GM12878 (cell line): ENCODE measurements around the gene NRP2. TPM values are rescaled to one million over a fixed set of nuclear protein-coding genes. Genes with fewer than 3 reads are reported as not detected.

ENCODE experiments used
- BCL11A ChIP-seq: IDR thresholded peaks from 2 replicates; pipeline ENCODE4 v1.6.1; 2011; ENCODE audit warnings: low read depth, low read length
- CHD2 ChIP-seq: IDR thresholded peaks from 2 replicates; pipeline ENCODE4 v1.6.1; 2011; ENCODE audit warnings: low read depth, low read length, improper control_type of control experiment, borderline replicate concordance
- EZH2 ChIP-seq: IDR thresholded peaks from 2 replicates; pipeline ENCODE4 v1.6.1; 2012; ENCODE audit warnings: low read depth, mild to moderate bottlenecking, control low read depth, inconsistent platforms, low read length, borderline replicate concordance; ENCODE audit not compliant: control insufficient read depth
- JUNB ChIP-seq: IDR thresholded peaks from 2 replicates; pipeline ENCODE4 v1.6.1; 2016; ENCODE audit warnings: antibody characterized with exemption, mild to moderate bottlenecking
- NFYA ChIP-seq: IDR thresholded peaks from 2 replicates; pipeline ENCODE4 v1.6.1; 2011; ENCODE audit warnings: low read depth, mild to moderate bottlenecking, low read length, improper control_type of control experiment, borderline replicate concordance
- PKNOX1 ChIP-seq: fragments of 450-650 bp; IDR thresholded peaks from 2 replicates; pipeline ENCODE4 v1.6.1; 2016; ENCODE audit warnings: mild to moderate bottlenecking
- PML ChIP-seq: IDR thresholded peaks from 2 replicates; pipeline ENCODE4 v1.6.1; 2012; ENCODE audit warnings: low read length, inconsistent platforms
- POLR2A ChIP-seq: IDR thresholded peaks from 2 replicates; pipeline ENCODE4 v1.6.1; 2011; ENCODE audit warnings: low read depth, mild to moderate bottlenecking, low read length
- RFX5 ChIP-seq: IDR thresholded peaks from 2 replicates; pipeline ENCODE4 v1.6.1; 2011; ENCODE audit warnings: low read depth, low read length, improper control_type of control experiment
- STAT3 ChIP-seq: IDR thresholded peaks from 2 replicates; pipeline ENCODE4 v1.6.1; 2011; ENCODE audit warnings: low read depth, low read length, improper control_type of control experiment
- polyA plus RNA-seq, 11 experiments: library from polyadenylated mRNA; depleted of rRNA in 4 of 11; unstranded in 6 of 11; stranded (reverse) in 5 of 11; fragments of >200 nt; fragmentation: Nextera tagmentation in 4 of 11; fragmentation: Illumina TruSeq in 1 of 11; extraction: Ambion mirVana in 4 of 11; extraction: Trizol in 1 of 11; gene quantifications; 1 replicate in 1 of 11; 2 replicates in 10 of 11; pipeline versions ENCODE4 v1.2.1 to v1.2.3, GENCODE V29; 2011 to 2016; ENCODE audit warnings: inconsistent platforms in 2 of 11, missing spikeins in 2 of 11, low read depth in 1 of 11
- total RNA-seq, 4 experiments: library from RNA; depleted of rRNA in 3 of 4; stranded (reverse); fragments of >200 nt in 3 of 4; fragmentation: Illumina TruSeq in 1 of 4; extraction: Trizol in 1 of 4; gene quantifications; 2 replicates each; pipeline versions ENCODE4 v1.2.1 to v1.2.3, GENCODE V29; 2013 to 2021
- TF ChIP-seq, protein P1 (sequence below), 3 experiments: IDR thresholded peaks in 2 of 3; conservative IDR thresholded peaks in 1 of 3; 2 replicates each; pipeline ENCODE4 v1.5.1; 2011; ENCODE audit warnings: low read depth in 3 of 3, low read length in 3 of 3, mild to moderate bottlenecking in 3 of 3, control low read depth in 2 of 3, moderate library complexity in 2 of 3, inconsistent platforms in 1 of 3, mixed read lengths in 1 of 3; ENCODE audit not compliant: control insufficient read depth in 2 of 3, insufficient read depth in 1 of 3; ENCODE audit errors: extremely low read depth in 1 of 3
- TF ChIP-seq, protein P2 (sequence below): fragments of 450-650 bp; IDR thresholded peaks from 2 replicates; pipeline ENCODE4 v1.6.1; 2018; ENCODE audit warnings: mild to moderate bottlenecking, low read depth, moderate library complexity; ENCODE audit not compliant: partially characterized antibody
- TF ChIP-seq, protein P3 (sequence below): fragments of 450-650 bp; IDR thresholded peaks from 2 replicates; pipeline ENCODE4 v1.6.1; 2017; ENCODE audit warnings: mild to moderate bottlenecking, moderate library complexity

Gene NRP2
- total and polyA plus RNA-seq, 10 of the 15 experiments (the other 5 are each of a cell fraction or from before 2014, with no cell fraction given) = 0.06 to 1.2 (median 0.46) TPM

- TF ChIP-seq, protein P1, sequence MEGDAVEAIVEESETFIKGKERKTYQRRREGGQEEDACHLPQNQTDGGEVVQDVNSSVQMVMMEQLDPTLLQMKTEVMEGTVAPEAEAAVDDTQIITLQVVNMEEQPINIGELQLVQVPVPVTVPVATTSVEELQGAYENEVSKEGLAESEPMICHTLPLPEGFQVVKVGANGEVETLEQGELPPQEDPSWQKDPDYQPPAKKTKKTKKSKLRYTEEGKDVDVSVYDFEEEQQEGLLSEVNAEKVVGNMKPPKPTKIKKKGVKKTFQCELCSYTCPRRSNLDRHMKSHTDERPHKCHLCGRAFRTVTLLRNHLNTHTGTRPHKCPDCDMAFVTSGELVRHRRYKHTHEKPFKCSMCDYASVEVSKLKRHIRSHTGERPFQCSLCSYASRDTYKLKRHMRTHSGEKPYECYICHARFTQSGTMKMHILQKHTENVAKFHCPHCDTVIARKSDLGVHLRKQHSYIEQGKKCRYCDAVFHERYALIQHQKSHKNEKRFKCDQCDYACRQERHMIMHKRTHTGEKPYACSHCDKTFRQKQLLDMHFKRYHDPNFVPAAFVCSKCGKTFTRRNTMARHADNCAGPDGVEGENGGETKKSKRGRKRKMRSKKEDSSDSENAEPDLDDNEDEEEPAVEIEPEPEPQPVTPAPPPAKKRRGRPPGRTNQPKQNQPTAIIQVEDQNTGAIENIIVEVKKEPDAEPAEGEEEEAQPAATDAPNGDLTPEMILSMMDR (IDR thresholded peaks at IDR 0.05 in 2 of 3, conservative IDR thresholded peaks at IDR 0.05 in 1 of 3; ENCODE audit: control insufficient read depth in 2 of 3, extremely low read depth in 1 of 3, insufficient read depth in 1 of 3, low read depth in 3 of 3, low read length in 3 of 3) = no peak
- no peak for TF ChIP-seq CHD2
- no peak for TF ChIP-seq BCL11A
- no peak for TF ChIP-seq POLR2A
- TF ChIP-seq, protein P2, sequence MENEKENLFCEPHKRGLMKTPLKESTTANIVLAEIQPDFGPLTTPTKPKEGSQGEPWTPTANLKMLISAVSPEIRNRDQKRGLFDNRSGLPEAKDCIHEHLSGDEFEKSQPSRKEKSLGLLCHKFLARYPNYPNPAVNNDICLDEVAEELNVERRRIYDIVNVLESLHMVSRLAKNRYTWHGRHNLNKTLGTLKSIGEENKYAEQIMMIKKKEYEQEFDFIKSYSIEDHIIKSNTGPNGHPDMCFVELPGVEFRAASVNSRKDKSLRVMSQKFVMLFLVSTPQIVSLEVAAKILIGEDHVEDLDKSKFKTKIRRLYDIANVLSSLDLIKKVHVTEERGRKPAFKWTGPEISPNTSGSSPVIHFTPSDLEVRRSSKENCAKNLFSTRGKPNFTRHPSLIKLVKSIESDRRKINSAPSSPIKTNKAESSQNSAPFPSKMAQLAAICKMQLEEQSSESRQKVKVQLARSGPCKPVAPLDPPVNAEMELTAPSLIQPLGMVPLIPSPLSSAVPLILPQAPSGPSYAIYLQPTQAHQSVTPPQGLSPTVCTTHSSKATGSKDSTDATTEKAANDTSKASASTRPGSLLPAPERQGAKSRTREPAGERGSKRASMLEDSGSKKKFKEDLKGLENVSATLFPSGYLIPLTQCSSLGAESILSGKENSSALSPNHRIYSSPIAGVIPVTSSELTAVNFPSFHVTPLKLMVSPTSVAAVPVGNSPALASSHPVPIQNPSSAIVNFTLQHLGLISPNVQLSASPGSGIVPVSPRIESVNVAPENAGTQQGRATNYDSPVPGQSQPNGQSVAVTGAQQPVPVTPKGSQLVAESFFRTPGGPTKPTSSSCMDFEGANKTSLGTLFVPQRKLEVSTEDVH = no peak
- TF ChIP-seq, protein P3, sequence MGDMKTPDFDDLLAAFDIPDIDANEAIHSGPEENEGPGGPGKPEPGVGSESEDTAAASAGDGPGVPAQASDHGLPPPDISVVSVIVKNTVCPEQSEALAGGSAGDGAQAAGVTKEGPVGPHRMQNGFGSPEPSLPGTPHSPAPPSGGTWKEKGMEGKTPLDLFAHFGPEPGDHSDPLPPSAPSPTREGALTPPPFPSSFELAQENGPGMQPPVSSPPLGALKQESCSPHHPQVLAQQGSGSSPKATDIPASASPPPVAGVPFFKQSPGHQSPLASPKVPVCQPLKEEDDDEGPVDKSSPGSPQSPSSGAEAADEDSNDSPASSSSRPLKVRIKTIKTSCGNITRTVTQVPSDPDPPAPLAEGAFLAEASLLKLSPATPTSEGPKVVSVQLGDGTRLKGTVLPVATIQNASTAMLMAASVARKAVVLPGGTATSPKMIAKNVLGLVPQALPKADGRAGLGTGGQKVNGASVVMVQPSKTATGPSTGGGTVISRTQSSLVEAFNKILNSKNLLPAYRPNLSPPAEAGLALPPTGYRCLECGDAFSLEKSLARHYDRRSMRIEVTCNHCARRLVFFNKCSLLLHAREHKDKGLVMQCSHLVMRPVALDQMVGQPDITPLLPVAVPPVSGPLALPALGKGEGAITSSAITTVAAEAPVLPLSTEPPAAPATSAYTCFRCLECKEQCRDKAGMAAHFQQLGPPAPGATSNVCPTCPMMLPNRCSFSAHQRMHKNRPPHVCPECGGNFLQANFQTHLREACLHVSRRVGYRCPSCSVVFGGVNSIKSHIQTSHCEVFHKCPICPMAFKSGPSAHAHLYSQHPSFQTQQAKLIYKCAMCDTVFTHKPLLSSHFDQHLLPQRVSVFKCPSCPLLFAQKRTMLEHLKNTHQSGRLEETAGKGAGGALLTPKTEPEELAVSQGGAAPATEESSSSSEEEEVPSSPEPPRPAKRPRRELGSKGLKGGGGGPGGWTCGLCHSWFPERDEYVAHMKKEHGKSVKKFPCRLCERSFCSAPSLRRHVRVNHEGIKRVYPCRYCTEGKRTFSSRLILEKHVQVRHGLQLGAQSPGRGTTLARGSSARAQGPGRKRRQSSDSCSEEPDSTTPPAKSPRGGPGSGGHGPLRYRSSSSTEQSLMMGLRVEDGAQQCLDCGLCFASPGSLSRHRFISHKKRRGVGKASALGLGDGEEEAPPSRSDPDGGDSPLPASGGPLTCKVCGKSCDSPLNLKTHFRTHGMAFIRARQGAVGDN = no peak
- no peak for TF ChIP-seq RFX5
- no peak for TF ChIP-seq STAT3
- no peak for TF ChIP-seq PML
- TF ChIP-seq EZH2 = 0 out of 2 replicates have a peak, but pooled peaks have one; percentile 35
- TF ChIP-seq PKNOX1 = no peak
- no peak for TF ChIP-seq JUNB
- no peak for TF ChIP-seq NFYA
Measured at GRCh38 chr2:205681401-205682238, 681 bp upstream of the NRP2 start (continued).
